ENCODE results near the gene ANKRD17.
"Not testable (repeated sequence)": the region's sequence is repeated elsewhere in the genome, so short reads cannot be mapped to it uniquely, and the experiment has no call there.

The ANKRD17 gene, protein sequence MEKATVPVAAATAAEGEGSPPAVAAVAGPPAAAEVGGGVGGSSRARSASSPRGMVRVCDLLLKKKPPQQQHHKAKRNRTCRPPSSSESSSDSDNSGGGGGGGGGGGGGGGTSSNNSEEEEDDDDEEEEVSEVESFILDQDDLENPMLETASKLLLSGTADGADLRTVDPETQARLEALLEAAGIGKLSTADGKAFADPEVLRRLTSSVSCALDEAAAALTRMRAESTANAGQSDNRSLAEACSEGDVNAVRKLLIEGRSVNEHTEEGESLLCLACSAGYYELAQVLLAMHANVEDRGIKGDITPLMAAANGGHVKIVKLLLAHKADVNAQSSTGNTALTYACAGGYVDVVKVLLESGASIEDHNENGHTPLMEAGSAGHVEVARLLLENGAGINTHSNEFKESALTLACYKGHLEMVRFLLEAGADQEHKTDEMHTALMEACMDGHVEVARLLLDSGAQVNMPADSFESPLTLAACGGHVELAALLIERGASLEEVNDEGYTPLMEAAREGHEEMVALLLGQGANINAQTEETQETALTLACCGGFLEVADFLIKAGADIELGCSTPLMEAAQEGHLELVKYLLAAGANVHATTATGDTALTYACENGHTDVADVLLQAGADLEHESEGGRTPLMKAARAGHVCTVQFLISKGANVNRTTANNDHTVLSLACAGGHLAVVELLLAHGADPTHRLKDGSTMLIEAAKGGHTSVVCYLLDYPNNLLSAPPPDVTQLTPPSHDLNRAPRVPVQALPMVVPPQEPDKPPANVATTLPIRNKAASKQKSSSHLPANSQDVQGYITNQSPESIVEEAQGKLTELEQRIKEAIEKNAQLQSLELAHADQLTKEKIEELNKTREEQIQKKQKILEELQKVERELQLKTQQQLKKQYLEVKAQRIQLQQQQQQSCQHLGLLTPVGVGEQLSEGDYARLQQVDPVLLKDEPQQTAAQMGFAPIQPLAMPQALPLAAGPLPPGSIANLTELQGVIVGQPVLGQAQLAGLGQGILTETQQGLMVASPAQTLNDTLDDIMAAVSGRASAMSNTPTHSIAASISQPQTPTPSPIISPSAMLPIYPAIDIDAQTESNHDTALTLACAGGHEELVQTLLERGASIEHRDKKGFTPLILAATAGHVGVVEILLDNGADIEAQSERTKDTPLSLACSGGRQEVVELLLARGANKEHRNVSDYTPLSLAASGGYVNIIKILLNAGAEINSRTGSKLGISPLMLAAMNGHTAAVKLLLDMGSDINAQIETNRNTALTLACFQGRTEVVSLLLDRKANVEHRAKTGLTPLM (N-terminal part only)

DNA sequence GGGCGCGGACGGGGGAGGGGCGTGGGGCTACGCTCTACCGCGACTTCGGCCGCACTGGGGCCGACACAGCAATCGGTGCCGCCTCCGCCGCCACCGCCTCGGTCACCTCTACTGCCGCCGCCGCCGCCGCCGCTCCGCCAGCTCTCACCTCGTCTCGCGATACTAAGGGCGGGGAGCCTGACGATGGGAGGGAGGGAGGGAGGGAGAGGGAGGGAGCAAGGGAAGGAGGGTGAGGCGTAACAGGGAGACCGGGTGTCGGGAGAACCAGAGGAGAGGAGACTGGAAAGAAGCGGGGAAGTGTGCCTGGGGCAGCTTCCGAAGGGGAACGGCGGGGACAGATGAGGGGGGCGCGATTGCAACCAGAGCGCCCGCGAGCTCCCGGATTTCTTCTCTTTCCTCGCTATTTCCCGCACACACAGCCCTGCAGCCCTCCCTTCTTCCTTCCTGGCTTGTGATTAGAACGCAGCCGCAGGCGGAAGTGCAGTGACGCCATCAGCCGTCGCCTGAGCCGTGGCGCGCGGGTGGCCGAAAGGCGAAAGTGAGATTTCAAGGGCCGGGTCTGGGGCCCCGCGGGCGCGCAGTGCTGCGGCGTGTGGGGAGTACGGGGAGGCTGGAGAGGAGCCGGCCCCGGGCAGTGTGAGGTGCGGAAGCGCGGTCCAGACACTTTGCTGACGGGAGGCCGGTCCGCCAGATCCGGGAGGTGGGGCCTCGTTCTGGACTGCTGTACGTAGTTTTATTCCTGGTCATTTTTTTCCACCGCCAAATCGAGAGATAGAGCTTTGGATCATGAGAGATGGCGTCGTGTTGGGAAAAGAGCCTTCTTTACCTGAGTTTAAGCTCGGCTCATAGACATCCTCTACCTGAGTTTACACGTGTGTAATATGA is at the start of gene ANKRD17:
Gene ANKRD17, minus strand, starts transcription at position 113 of the 885 bp plus-strand sequence. CDS start 130 bp downstream, outside the sequence.
- Histone ChIP-seq H3K27ac (ENCODE audit: low read length) (peak within 1 kb of the TSS; percentile 97), H3K9ac (ENCODE audit: low read length in 2 of 2) (peak within 1 kb of the TSS; percentile 90 to 97), H3K4me3 (ENCODE audit: low read length in 2 of 2) (peak within 1 kb of the TSS; percentile 85 to 91), H3K9me3 (ENCODE audit: control insufficient read depth in 2 of 2, low read length in 2 of 2) (no peaks in the 10 kb centered on the region), H3K27me3 (ENCODE audit: control insufficient read depth in 1 of 2, insufficient read depth in 2 of 2, low read length in 2 of 2) (no peaks in the 10 kb centered on the region), H3K36me3 (ENCODE audit: control insufficient read depth in 2 of 2, insufficient read depth in 2 of 2, low read length in 2 of 2) (no peaks in the 10 kb centered on the region), H3K4me1 (ENCODE audit: control insufficient read depth, insufficient read depth, low read length) (peaks cover 2% of the 10 kb centered on the region)

DNA sequence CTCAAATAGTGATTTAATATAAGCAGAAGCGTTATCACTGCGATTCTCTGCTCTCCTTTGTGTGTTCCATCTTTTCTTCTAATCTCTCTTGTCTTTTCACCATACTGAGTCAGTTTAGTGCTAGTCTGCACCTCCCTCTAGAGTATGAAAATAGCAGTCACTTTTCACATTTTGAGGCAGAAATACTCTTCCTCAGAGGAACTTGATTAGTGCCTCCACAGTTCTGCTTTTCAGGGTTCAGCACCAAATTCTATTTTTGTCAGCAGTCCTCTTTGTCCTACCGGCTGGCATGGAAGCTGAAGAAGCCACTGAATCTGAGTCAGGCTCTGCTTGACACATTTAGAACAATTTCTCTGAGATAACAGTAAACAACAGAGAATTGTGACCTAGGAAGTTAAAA is 49.7 kb upstream of the ANKRD17 start:
- Histone ChIP-seq H3K4me3 (ENCODE audit: low read length in 2 of 2) (no peak overlapping the region), H3K27me3 (ENCODE audit: control insufficient read depth in 1 of 2, insufficient read depth in 2 of 2, low read length in 2 of 2) (no peaks in the 10 kb centered on the region), H3K9me3 (ENCODE audit: control insufficient read depth in 2 of 2, low read length in 2 of 2) (no peaks in the 10 kb centered on the region), H3K27ac (ENCODE audit: low read length) (no peak overlapping the region), H3K36me3 (ENCODE audit: control insufficient read depth in 2 of 2, insufficient read depth in 2 of 2, low read length in 2 of 2) (no peaks in the 10 kb centered on the region), H3K4me1 (ENCODE audit: control insufficient read depth, insufficient read depth, low read length) (no peaks in the 10 kb centered on the region), H3K9ac (ENCODE audit: low read length in 2 of 2) (no peak overlapping the region)

DNA sequence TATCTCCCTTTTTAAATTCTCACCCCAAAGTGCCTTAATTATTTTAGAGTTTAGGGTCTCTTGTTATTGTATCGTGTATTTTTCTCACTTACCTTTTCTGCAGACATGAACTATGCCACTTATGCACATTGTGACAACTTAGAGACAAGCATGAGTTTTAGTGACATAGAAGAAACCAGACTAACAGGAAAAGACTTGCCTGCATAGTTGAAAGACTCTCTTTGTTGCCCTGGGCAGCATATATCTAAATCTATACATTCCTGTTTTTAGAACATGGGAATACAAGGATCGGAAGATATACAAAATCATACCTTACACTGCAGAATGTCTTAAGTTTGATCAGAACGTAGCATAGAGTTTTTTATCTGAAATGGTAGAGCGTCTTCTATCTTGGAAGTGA is 45.1 kb upstream of the ANKRD17 start:
- H3K36me3 ChIP-seq (ENCODE audit: control insufficient read depth in 2 of 2, insufficient read depth in 2 of 2, low read length in 2 of 2) = no peaks in the 10 kb centered on the region
- no peaks in the 10 kb centered on the region for H3K4me1 ChIP-seq (ENCODE audit: control insufficient read depth, insufficient read depth, low read length)
- H3K27me3 ChIP-seq (ENCODE audit: control insufficient read depth in 1 of 2, insufficient read depth in 2 of 2, low read length in 2 of 2) = no peaks in the 10 kb centered on the region
- H3K4me3 ChIP-seq (ENCODE audit: low read length in 2 of 2) = no peak overlapping the region
- H3K9ac ChIP-seq (ENCODE audit: low read length in 2 of 2) = no peak overlapping the region
- H3K9me3 ChIP-seq (ENCODE audit: control insufficient read depth in 2 of 2, low read length in 2 of 2) = no peaks in the 10 kb centered on the region
- no peak overlapping the region for H3K27ac ChIP-seq (ENCODE audit: low read length)

DNA sequence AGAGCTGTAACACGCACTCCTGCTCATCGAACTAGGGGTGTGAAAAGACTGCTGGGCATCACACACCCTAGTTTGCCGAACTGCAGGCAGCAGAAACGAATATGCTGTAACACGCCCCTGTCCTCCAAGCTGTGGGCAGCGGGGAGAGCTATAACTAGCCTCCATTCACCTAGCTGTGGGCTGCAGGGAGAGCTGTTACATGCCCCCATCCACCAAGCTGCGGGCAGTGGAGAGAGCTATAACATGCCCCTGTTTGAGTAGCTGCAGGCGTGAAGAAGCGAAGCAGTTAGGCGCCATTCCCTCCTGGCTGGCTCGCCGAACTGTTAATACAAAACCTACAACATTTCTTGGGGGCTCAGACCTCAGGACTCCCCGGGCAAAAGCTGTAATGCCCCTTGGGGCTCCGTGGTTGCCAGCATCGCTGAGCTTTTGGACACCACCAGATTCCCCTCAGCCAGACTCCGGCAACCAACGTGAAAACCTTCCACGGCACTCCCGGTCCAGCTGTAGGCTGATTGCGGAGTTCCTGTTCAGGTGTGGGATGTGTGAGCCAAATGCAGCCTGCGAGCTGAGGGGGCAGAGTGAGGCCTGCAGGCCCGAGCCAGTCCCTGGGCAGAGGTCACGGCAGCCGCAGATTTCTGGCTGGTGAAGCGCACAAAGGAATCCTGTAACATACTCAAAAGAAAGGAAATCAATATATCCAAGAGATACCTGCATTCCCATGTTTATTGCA is 41.1 kb upstream of the ANKRD17 start:
- Histone ChIP-seq H3K9me3 (ENCODE audit: control insufficient read depth in 2 of 2, low read length in 2 of 2) (no peaks in the 10 kb centered on the region), H3K27me3 (ENCODE audit: control insufficient read depth in 1 of 2, insufficient read depth in 2 of 2, low read length in 2 of 2) (no peaks in the 10 kb centered on the region), H3K4me3 (ENCODE audit: low read length in 2 of 2) (no peak overlapping the region), H3K36me3 (ENCODE audit: control insufficient read depth in 2 of 2, insufficient read depth in 2 of 2, low read length in 2 of 2) (no peaks in the 10 kb centered on the region), H3K27ac (ENCODE audit: low read length) (no peak overlapping the region), H3K9ac (ENCODE audit: low read length in 2 of 2) (no peak overlapping the region), H3K4me1 (ENCODE audit: control insufficient read depth, insufficient read depth, low read length) (no peaks in the 10 kb centered on the region)

DNA sequence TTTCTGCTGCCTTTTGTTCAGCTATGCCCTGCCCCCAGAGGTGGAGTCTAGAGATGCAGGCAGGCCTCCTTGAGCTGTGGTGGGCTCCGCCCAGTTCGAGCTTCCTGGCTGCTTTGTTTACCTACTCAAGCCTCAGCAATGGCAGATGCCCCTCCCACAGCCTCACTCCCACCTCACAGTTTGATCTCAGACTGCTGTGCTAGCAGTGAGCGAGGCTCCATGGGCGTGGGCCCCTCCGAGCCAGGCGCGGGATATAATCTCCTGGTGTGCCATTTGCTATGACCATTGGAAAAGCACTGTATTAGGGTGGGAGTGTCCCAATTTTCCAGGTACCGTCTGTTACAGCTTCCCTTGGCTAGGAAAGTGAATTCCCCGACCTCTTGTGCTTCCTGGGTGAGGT is 34.1 kb upstream of the ANKRD17 start:
- not testable (repeated sequence) for H3K27me3 ChIP-seq (ENCODE audit: control insufficient read depth in 1 of 2, insufficient read depth in 2 of 2, low read length in 2 of 2); H3K36me3 ChIP-seq (ENCODE audit: control insufficient read depth in 2 of 2, insufficient read depth in 2 of 2, low read length in 2 of 2); H3K9me3 ChIP-seq (ENCODE audit: control insufficient read depth in 2 of 2, low read length in 2 of 2); H3K9ac ChIP-seq (ENCODE audit: low read length in 2 of 2); H3K27ac ChIP-seq (ENCODE audit: low read length); H3K4me1 ChIP-seq (ENCODE audit: control insufficient read depth, insufficient read depth, low read length); H3K4me3 ChIP-seq (ENCODE audit: low read length in 2 of 2)

DNA sequence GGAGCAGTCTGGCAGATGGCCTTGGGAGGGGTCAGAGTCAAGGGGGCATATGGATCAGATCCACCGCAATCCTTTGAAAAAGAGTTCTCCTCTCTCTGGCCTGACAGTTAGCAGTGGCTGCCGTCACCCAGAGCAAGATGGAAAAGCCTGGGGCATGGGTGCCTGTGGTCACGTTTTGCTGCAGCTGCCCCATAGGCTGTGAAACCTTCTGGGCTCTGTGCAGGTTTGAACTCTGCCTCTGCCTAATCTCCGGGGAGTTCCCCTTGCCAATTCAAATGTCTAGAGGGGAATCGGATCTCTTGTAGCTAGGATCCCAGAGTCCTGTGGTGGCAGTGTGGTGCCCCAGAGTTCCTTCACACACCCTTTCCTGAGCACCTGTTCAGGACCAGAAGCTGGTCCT is 23.4 kb upstream of the ANKRD17 start:
- H3K36me3 ChIP-seq (ENCODE audit: control insufficient read depth in 2 of 2, insufficient read depth in 2 of 2, low read length in 2 of 2) = peaks cover 0 to 5% of the 10 kb centered on the region in 2 donors
- H3K27me3 ChIP-seq (ENCODE audit: control insufficient read depth in 1 of 2, insufficient read depth in 2 of 2, low read length in 2 of 2) = no peaks in the 10 kb centered on the region
- no peaks in the 10 kb centered on the region for H3K4me1 ChIP-seq (ENCODE audit: control insufficient read depth, insufficient read depth, low read length)

DNA sequence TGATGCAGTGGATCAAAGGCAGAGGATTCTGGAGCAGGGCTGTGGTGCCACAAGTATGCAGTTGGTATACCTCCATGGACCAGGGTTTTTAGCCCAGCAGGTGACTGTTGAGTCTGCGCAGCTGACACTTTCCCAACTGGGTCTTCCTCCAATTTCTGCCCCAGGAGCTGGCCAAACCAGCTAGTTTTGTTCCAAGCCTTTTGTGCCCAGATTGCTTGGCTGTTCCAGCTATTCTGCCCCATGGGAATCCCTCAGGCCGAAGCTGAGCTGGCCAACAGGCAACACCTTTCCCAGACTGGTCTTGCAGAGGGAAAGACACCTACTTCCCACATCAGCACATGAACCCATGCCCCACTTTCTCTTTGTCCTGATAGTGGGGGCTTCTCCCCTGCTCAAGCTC is 22.8 kb upstream of the ANKRD17 start:
- Histone ChIP-seq H3K4me3 (ENCODE audit: low read length in 2 of 2) (no peak overlapping the region), H3K9me3 (ENCODE audit: control insufficient read depth in 2 of 2, low read length in 2 of 2) (peaks cover 0 to 3% of the 10 kb centered on the region in 2 donors), H3K9ac (ENCODE audit: low read length in 2 of 2) (no peak overlapping the region)

More for the DNA sequence above, 23.4 kb upstream of the ANKRD17 start:
- Histone ChIP-seq H3K9me3 (ENCODE audit: control insufficient read depth in 2 of 2, low read length in 2 of 2) (peaks cover 0 to 3% of the 10 kb centered on the region in 2 donors), H3K9ac (ENCODE audit: low read length in 2 of 2) (no peak overlapping the region), H3K4me3 (ENCODE audit: low read length in 2 of 2) (no peak overlapping the region), H3K27ac (ENCODE audit: low read length) (no peak overlapping the region)

DNA sequence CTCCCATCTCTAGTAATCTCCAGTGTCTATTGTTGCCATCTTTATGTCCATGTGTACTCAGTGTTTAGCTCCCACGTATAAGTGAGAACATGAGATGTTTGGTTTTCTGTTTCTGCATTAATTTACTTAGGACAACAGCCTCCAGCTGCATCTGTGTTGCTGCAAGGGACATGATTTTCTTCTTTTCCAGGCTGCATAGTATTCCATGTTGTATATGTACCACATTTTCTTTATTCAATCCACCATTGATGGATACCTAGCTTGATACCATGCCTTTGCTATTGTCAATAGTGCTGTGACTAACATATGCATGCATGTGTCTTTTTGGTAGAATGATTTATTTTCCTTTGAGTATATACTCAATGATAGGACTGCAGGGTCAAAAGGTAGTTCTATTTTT is 18.6 kb upstream of the ANKRD17 start:
- no peak overlapping the region for H3K9ac ChIP-seq (ENCODE audit: low read length in 2 of 2)
- no peaks in the 10 kb centered on the region for H3K4me1 ChIP-seq (ENCODE audit: control insufficient read depth, insufficient read depth, low read length)
- peaks cover 0 to 5% of the 10 kb centered on the region in 2 donors for H3K36me3 ChIP-seq (ENCODE audit: control insufficient read depth in 2 of 2, insufficient read depth in 2 of 2, low read length in 2 of 2)
- no peaks in the 10 kb centered on the region for H3K27me3 ChIP-seq (ENCODE audit: control insufficient read depth in 1 of 2, insufficient read depth in 2 of 2, low read length in 2 of 2)
- H3K9me3 ChIP-seq (ENCODE audit: control insufficient read depth in 2 of 2, low read length in 2 of 2) = peaks cover 0 to 3% of the 10 kb centered on the region in 2 donors
- H3K4me3 ChIP-seq (ENCODE audit: low read length in 2 of 2) = no peak overlapping the region
- no peak overlapping the region for H3K27ac ChIP-seq (ENCODE audit: low read length)

More for the DNA sequence above, 22.8 kb upstream of the ANKRD17 start:
- Histone ChIP-seq H3K27ac (ENCODE audit: low read length) (no peak overlapping the region), H3K36me3 (ENCODE audit: control insufficient read depth in 2 of 2, insufficient read depth in 2 of 2, low read length in 2 of 2) (peaks cover 0 to 5% of the 10 kb centered on the region in 2 donors), H3K27me3 (ENCODE audit: control insufficient read depth in 1 of 2, insufficient read depth in 2 of 2, low read length in 2 of 2) (no peaks in the 10 kb centered on the region), H3K4me1 (ENCODE audit: control insufficient read depth, insufficient read depth, low read length) (no peaks in the 10 kb centered on the region)

DNA sequence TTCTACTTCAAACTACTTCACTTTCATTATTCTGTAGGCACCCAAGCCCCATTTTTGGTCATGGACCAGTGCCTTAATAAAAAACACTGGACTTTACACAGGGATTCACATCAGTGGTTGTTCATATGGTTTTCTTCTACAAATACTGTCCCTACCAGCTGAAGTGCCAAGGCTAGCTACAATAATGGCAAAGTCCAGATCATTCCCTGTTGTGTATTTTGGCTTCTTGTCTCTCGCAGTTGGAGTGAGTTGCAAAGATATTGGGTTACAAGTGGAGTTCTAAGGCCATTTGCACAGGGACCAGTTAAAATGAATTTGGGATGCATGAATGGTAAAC is 16.7 kb upstream of the ANKRD17 start:
- Histone ChIP-seq H3K36me3 (ENCODE audit: control insufficient read depth in 2 of 2, insufficient read depth in 2 of 2, low read length in 2 of 2) (peaks cover 0 to 5% of the 10 kb centered on the region in 2 donors), H3K27me3 (ENCODE audit: control insufficient read depth in 1 of 2, insufficient read depth in 2 of 2, low read length in 2 of 2) (no peaks in the 10 kb centered on the region), H3K4me1 (ENCODE audit: control insufficient read depth, insufficient read depth, low read length) (no peaks in the 10 kb centered on the region), H3K4me3 (ENCODE audit: low read length in 2 of 2) (no peak overlapping the region), H3K9me3 (ENCODE audit: control insufficient read depth in 2 of 2, low read length in 2 of 2) (peaks cover 0 to 3% of the 10 kb centered on the region in 2 donors), H3K9ac (ENCODE audit: low read length in 2 of 2) (no peak overlapping the region), H3K27ac (ENCODE audit: low read length) (no peak overlapping the region)
